Measurements from ENCODE around the gene NCF4. TPM values are rescaled to one million over a fixed set of nuclear protein-coding genes. Genes with fewer than 3 reads are reported as not detected.

The NCF4 gene
- polyA plus RNA-seq, 3 donors: 206 to 249 (median 209) TPM

GRCh38 chr22:36865346-36865745 lies 4.5 kb downstream of the NCF4 start:
- H3K4me2 ChIP-seq (replicated peaks; ENCODE audit: extremely low read depth, low read length, poor library complexity, severe bottlenecking): no peak overlapping the region
- peaks cover 35% of the 10 kb centered on the region for H3K79me2 ChIP-seq (ENCODE audit: insufficient read depth, low read length)
- no peak overlapping the region for H3K4me3 Mint-ChIP-seq
- H3K27me3 ChIP-seq (ENCODE audit: control insufficient read depth in 2 of 2, insufficient read depth in 2 of 2, low read length in 2 of 2): no peaks in the 10 kb centered on the region
- H3K4me3 ChIP-seq (replicated peaks in 1 of 3; ENCODE audit: low read depth in 2 of 3, low read length in 3 of 3): no peak overlapping the region
- 68% methylated on average over 12 of the region's 13 CpGs for WGBS (ENCODE audit: insufficient coverage)
- H3K27ac ChIP-seq (ENCODE audit: low read depth in 1 of 2, low read length in 2 of 2): no peak overlapping the region
- TF ChIP-seq CTCF (IDR thresholded peaks at IDR 0.05): no peak
- peaks cover 57% of the 10 kb centered on the region for H3K4me1 Mint-ChIP-seq
- H3K9ac ChIP-seq (ENCODE audit: insufficient read depth, low read length, poor library complexity, severe bottlenecking): no peak overlapping the region
- H3K36me3 ChIP-seq (replicated peaks in 1 of 2; ENCODE audit: control insufficient read depth in 1 of 2, insufficient read depth in 2 of 2, low read length in 2 of 2): peaks cover 55 to 64% of the 10 kb centered on the region in 2 donors
- peaks cover 48 to 50% of the 10 kb centered on the region in 2 donors for H3K4me1 ChIP-seq (ENCODE audit: control insufficient read depth in 1 of 2, insufficient read depth in 2 of 2, low read length in 2 of 2)
- no peaks in the 10 kb centered on the region for H3K9me3 ChIP-seq (replicated peaks in 1 of 2; ENCODE audit: control insufficient read depth in 1 of 2, insufficient read depth in 1 of 2, low read length in 2 of 2)
- H2AFZ ChIP-seq (ENCODE audit: insufficient read depth, low read depth, low read length, poor library complexity, severe bottlenecking): no peak overlapping the region
- H4K20me1 ChIP-seq (ENCODE audit: insufficient read depth, low read length): peaks cover 56% of the 10 kb centered on the region
- H3K36me3 Mint-ChIP-seq: peaks cover 63 to 69% of the 10 kb centered on the region in 2 donors
- peak in 1 of 3 donors; percentile 43 for DNase-seq
- H3K27ac Mint-ChIP-seq: peak overlapping the region in 4 of 7 donors; percentile 62 to 88 (median 66)
- no peaks in the 10 kb centered on the region for H3K9me3 Mint-ChIP-seq
- H3K27me3 Mint-ChIP-seq (ENCODE audit: low read depth in 3 of 3): peaks cover 0 to 4% (median 0%) of the 10 kb centered on the region in 3 donors
- intact Hi-C loops (cut with micrococcal nuclease): no loop called here

GRCh38 chr22:36867695-36868094 lies 6.9 kb downstream of the NCF4 start:
- H3K36me3 ChIP-seq (replicated peaks in 1 of 2; ENCODE audit: control insufficient read depth in 1 of 2, insufficient read depth in 2 of 2, low read length in 2 of 2): peaks cover 79 to 87% of the 10 kb centered on the region in 2 donors

More at GRCh38 chr22:36867695-36868094, 6.9 kb downstream of the NCF4 start:
- Histone ChIP-seq H3K9ac (ENCODE audit: insufficient read depth, low read length, poor library complexity, severe bottlenecking) (no peak overlapping the region), H3K27me3 (ENCODE audit: control insufficient read depth in 2 of 2, insufficient read depth in 2 of 2, low read length in 2 of 2) (no peaks in the 10 kb centered on the region), H3K4me3 (replicated peaks in 1 of 3; ENCODE audit: low read depth in 2 of 3, low read length in 3 of 3) (no peak overlapping the region), H4K20me1 (ENCODE audit: insufficient read depth, low read length) (peaks cover 54% of the 10 kb centered on the region), H3K4me2 (replicated peaks; ENCODE audit: extremely low read depth, low read length, poor library complexity, severe bottlenecking) (no peak overlapping the region), H3K4me1 (ENCODE audit: control insufficient read depth in 1 of 2, insufficient read depth in 2 of 2, low read length in 2 of 2) (peaks cover 32 to 33% of the 10 kb centered on the region in 2 donors), H3K27ac (ENCODE audit: low read depth in 1 of 2, low read length in 2 of 2) (no peak overlapping the region), H2AFZ (ENCODE audit: insufficient read depth, low read depth, low read length, poor library complexity, severe bottlenecking) (no peak overlapping the region), H3K9me3 (replicated peaks in 1 of 2; ENCODE audit: control insufficient read depth in 1 of 2, insufficient read depth in 1 of 2, low read length in 2 of 2) (no peaks in the 10 kb centered on the region), H3K79me2 (ENCODE audit: insufficient read depth, low read length) (peaks cover 16% of the 10 kb centered on the region)
- 100% methylated on average over 4 of the region's 5 CpGs for WGBS (ENCODE audit: insufficient coverage)
- Mint-ChIP-seq H3K4me3 (no peak overlapping the region), H3K4me1 (peaks cover 40% of the 10 kb centered on the region), H3K36me3 (peaks cover 86 to 93% of the 10 kb centered on the region in 2 donors), H3K27me3 (ENCODE audit: low read depth in 3 of 3) (peaks cover 0 to 3% (median 0%) of the 10 kb centered on the region in 3 donors), H3K27ac (no peak overlapping the region), H3K9me3 (peaks cover 0 to 2% (median 0%) of the 10 kb centered on the region in 7 donors)
- no peak for DNase-seq
- intact Hi-C loops (cut with micrococcal nuclease): no loop called here
- TF ChIP-seq CTCF (IDR thresholded peaks at IDR 0.05): no peak

All from CD14-positive monocyte (primary cell).